Measurements from ENCODE around the gene CFAP157. TPM values are rescaled to one million over a fixed set of nuclear protein-coding genes. Genes with fewer than 3 reads are reported as not detected.

CFAP157 gene
- total and polyA plus RNA-seq, 12 donors, result 0.11 to 0.94 (median 0.29) TPM; not detected in 5

DNA sequence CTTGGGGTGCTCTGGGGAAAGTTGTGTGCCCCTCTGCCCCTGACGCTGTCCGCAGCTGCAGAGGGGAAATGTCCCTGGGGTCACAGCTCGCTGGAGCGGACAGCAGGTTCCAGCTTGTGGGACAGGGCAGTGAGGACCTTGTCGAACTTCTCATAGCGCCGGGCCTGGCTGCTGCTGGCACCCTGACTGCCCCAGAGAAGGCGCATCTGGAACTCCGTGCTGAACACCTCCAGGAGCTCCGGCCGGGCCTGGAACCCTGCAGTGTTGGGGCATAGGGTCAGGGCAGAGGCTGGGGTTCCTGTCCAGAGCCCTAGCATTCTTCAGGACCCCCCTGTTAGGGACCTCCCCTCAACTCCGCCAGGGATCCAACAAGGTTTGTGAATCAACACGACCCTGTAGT is 31.9 kb downstream of the CFAP157 start:
- no peak for DNase-seq
- no peak for TF ChIP-seq POLR2A (IDR thresholded peaks at IDR 0.05)
- Histone ChIP-seq H3K4me1 (replicated peaks in 1 of 2) (peaks cover 6 to 29% of the 10 kb centered on the region in 2 donors), H3K27ac (no peak overlapping the region), H3K27me3 (no peaks in the 10 kb centered on the region), H3K9me3 (replicated peaks in 1 of 3) (no peaks in the 10 kb centered on the region), H3K36me3 (replicated peaks in 1 of 2) (no peaks in the 10 kb centered on the region), H3K4me3 (no peak overlapping the region)
- intact Hi-C loops (cut with DNase I), result loop anchor here (5.0 to 10.0 kb wide), 2 partner anchors 184 to 234 kb away; no protein-coding TSS in a partner anchor
- 77 to 88% (median 84%) methylated on average over 5 to 13 of the region's 13 CpGs for WGBS, 4 donors

DNA sequence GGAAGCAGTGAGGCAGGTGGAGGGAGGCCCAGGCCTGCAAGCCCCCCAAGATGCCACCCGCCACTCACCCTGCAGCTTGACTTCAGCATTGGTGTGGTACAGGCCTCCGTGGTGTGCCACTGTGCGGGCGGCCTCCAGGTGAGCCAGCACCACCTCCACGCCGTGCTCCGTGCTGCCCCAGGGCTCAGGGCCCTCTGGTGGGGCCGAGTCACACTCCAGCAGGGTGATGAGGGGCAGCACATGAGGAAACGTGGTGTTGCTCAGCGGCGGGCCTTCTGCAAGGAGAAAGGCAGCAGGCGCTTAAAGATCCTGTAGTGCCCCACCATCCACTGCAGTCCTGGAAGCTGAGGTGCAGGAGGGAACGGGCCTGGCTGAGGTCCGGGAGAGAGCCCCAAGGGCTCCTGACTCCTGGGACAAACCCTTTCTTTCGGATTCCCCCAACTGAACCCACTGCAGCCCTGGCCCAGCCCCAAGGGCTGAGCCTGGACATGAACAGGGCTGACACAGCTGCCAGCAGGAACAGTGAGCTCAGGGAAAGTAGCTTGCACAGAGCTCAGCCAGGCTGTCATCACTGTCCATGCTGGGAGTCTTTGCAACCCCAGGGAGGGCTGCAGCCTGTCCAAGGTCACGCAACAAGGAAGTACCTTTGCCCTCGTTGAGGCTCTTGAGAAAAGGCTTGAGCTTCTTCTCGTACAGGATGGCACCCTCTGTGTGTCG is 33.0 kb downstream of the CFAP157 start:
- WGBS, 4 donors, result 59 to 81% (median 78%) methylated on average over 7 to 19 of the region's 19 CpGs
- no peaks in the 10 kb centered on the region for H3K36me3 ChIP-seq (replicated peaks in 1 of 2)
- intact Hi-C loops (cut with DNase I), result loop anchor here (5.0 to 10.0 kb wide), 4 partner anchors 43 to 235 kb away; no protein-coding TSS in a partner anchor
- TF ChIP-seq POLR2A (IDR thresholded peaks at IDR 0.05), result no peak
- TF ChIP-seq, protein P1, sequence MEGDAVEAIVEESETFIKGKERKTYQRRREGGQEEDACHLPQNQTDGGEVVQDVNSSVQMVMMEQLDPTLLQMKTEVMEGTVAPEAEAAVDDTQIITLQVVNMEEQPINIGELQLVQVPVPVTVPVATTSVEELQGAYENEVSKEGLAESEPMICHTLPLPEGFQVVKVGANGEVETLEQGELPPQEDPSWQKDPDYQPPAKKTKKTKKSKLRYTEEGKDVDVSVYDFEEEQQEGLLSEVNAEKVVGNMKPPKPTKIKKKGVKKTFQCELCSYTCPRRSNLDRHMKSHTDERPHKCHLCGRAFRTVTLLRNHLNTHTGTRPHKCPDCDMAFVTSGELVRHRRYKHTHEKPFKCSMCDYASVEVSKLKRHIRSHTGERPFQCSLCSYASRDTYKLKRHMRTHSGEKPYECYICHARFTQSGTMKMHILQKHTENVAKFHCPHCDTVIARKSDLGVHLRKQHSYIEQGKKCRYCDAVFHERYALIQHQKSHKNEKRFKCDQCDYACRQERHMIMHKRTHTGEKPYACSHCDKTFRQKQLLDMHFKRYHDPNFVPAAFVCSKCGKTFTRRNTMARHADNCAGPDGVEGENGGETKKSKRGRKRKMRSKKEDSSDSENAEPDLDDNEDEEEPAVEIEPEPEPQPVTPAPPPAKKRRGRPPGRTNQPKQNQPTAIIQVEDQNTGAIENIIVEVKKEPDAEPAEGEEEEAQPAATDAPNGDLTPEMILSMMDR (IDR thresholded peaks at IDR 0.05), result no peak
- H3K27ac ChIP-seq, result peak overlapping the region in 2 of 5 donors; percentile 65 to 71
- no peak overlapping the region for H3K4me3 ChIP-seq
- no peaks in the 10 kb centered on the region for H3K9me3 ChIP-seq (replicated peaks in 1 of 3)
- DNase-seq, result no peak
- H3K4me1 ChIP-seq (replicated peaks in 1 of 2), result peaks cover 0 to 21% of the 10 kb centered on the region in 2 donors
- no peaks in the 10 kb centered on the region for H3K27me3 ChIP-seq

DNA sequence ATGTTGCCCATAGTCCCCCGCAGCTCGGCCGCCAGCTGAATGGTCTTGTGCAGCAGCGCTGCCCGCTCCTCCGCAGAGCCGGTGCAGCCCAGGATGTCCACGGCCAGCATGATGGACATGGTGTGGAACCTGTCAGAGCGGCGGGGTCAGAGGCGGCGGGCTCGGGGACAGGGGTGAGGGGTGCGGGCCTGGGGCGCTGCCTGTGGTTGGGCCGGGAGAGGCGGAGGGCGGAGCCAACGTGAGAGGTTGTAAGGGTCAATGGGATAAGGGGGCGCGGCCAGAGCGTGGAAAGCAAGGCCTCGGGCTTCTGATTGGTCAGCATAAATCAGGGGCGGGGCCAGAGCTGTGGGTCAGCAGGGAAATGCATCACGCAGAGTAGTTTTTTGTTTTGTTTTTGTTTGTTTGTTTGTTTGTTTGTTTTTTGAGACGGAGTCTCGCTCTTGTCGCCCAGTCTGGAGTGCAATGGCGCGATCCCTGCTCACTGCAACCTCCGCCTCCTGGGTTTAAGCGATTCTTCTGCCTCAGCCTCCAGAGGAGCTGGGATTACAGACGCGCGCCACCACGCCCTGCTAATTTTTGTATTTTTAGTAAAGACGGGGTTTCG is 35.1 kb downstream of the CFAP157 start:
- Histone ChIP-seq H3K27ac (peak overlapping the region in 2 of 5 donors; percentile 65 to 77), H3K4me3 (peak overlapping the region in 2 of 4 donors; percentile 4 to 48), H3K27me3 (no peaks in the 10 kb centered on the region), H3K4me1 (replicated peaks in 1 of 2) (peaks cover 0 to 21% of the 10 kb centered on the region in 2 donors), H3K9me3 (replicated peaks in 1 of 3) (no peaks in the 10 kb centered on the region), H3K36me3 (replicated peaks in 1 of 2) (peaks cover 0 to 3% of the 10 kb centered on the region in 2 donors)
- 35 to 47% (median 43%) methylated on average over 31 to 38 of the region's 38 CpGs for WGBS, 4 donors
- TF ChIP-seq, protein P1 (IDR thresholded peaks at IDR 0.05), result no peak
- TF ChIP-seq POLR2A (IDR thresholded peaks at IDR 0.05), result no peak
- DNase-seq, result peak; percentile 85 to 97 (median 90)
- intact Hi-C loops (cut with DNase I), result loop anchor here (5.0 kb wide), 2 partner anchors 40 to 130 kb away; no protein-coding TSS in a partner anchor

DNA sequence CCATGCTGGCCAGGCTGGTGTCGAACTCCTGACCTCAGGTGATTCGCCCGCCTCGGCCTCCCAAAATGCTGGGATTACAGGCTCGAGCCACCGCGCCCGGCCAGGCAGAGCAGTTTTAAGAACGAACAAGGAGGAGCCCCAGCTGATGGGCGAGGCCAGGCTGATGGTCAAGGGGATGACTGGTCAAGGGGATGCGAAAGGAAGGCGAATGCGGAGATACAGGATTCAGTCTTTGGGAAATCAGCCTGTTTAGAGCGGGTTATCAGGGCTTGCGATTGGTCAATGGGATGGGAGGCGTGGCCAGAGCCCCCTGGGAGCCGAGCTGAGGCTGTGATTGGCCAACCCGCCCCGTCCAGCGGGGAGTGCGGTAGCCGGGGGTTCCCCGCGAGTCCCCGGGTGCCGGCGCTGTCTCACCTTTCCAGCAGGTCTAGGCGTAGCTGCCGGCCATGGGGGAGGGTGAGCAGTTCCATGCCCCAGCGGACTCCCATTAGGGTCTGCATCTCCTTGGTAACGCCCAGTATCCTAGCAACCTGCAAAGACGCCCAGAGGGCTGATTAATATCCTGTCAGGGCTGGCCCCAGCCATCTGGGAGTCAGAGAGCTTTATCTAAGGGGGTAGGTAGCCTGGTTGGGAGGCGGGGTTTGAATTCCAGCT is 35.8 kb downstream of the CFAP157 start:
- no peaks in the 10 kb centered on the region for H3K9me3 ChIP-seq (replicated peaks in 1 of 3)
- WGBS, 4 donors, result 20 to 57% (median 37%) methylated on average over 8 to 33 of the region's 33 CpGs
- peak overlapping the region in 2 of 4 donors; percentile 4 to 48 for H3K4me3 ChIP-seq
- peak in 6 of 7 donors; percentile 46 to 87 (median 52) for DNase-seq
- no peaks in the 10 kb centered on the region for H3K27me3 ChIP-seq
- TF ChIP-seq, protein P1 (IDR thresholded peaks at IDR 0.05), result no peak
- TF ChIP-seq POLR2A (IDR thresholded peaks at IDR 0.05), result no peak
- intact Hi-C loops (cut with DNase I), result loop anchor here (5.0 kb wide), 2 partner anchors 40 to 130 kb away; no protein-coding TSS in a partner anchor
- H3K4me1 ChIP-seq (replicated peaks in 1 of 2), result peaks cover 0 to 21% of the 10 kb centered on the region in 2 donors
- H3K27ac ChIP-seq, result peak overlapping the region in 2 of 5 donors; percentile 65 to 77
- H3K36me3 ChIP-seq (replicated peaks in 1 of 2), result peaks cover 0 to 5% of the 10 kb centered on the region in 2 donors
